HAP-1 (cell line): Measurements from ENCODE around the gene HMOX1.

ENCODE experiments used
- DNase-seq, 2 experiments: peaks; one replicate each; pipeline ENCODE4 v3.0.0-alpha.2; 2016 to 2020; ENCODE audit warnings: low spot score in 2 of 2
- H3K27me3 ChIP-seq: fragments of 250-450 bp; sonication (Bioruptor Pico); 2 replicates; pipeline ENCODE4 v1.5.1; 2020; ENCODE audit warnings: low read depth, mild to moderate bottlenecking, moderate library complexity
- H3K36me3 ChIP-seq: fragments of 250-450 bp; sonication (Bioruptor Pico); replicated peaks from 2 replicates; pipeline ENCODE4 v1.5.1; 2020; ENCODE audit warnings: mild to moderate bottlenecking
- H3K4me1 ChIP-seq: fragments of 250-450 bp; sonication (Bioruptor Pico); 2 replicates; pipeline ENCODE4 v1.5.1; 2020; ENCODE audit warnings: mild to moderate bottlenecking
- H3K4me3 ChIP-seq: fragments of 250-450 bp; sonication (Bioruptor Pico); 2 replicates; pipeline ENCODE4 v1.5.1; 2020; ENCODE audit warnings: mild to moderate bottlenecking, moderate library complexity
- H3K9me3 ChIP-seq: fragments of 250-450 bp; sonication (Bioruptor Pico); 2 replicates; pipeline ENCODE4 v1.5.1; 2020; ENCODE audit warnings: mild to moderate bottlenecking, moderate library complexity
- in situ Hi-C: fragments of 300-500 bp; cut with MboI; formaldehyde crosslinking; loops from 3 replicates; pipeline ENCODE4 v1.14.3; 2020; ENCODE audit warnings: low sequenced_read_pairs, inconsistent platforms, mixed read lengths

HMOX1 gene

GRCh38 chr22:35409783-35410662 is 29.1 kb downstream of the HMOX1 start:
- DNase-seq, result no peak
- Histone ChIP-seq H3K9me3 (no peaks in the 10 kb centered on the region), H3K36me3 (peaks cover 99% of the 10 kb centered on the region), H3K27me3 (no peaks in the 10 kb centered on the region), H3K4me1 (no peaks in the 10 kb centered on the region), H3K4me3 (no peak overlapping the region)
- in situ Hi-C loops, result no loop called here

GRCh38 chr22:35410663-35411034 is 29.8 kb downstream of the HMOX1 start:
- H3K4me3 ChIP-seq, result no peak overlapping the region
- no peaks in the 10 kb centered on the region for H3K27me3 ChIP-seq
- H3K36me3 ChIP-seq, result peaks cover 99% of the 10 kb centered on the region
- in situ Hi-C loops, result no loop called here
- no peaks in the 10 kb centered on the region for H3K4me1 ChIP-seq
- H3K9me3 ChIP-seq, result no peaks in the 10 kb centered on the region
- DNase-seq, result no peak

DNA sequence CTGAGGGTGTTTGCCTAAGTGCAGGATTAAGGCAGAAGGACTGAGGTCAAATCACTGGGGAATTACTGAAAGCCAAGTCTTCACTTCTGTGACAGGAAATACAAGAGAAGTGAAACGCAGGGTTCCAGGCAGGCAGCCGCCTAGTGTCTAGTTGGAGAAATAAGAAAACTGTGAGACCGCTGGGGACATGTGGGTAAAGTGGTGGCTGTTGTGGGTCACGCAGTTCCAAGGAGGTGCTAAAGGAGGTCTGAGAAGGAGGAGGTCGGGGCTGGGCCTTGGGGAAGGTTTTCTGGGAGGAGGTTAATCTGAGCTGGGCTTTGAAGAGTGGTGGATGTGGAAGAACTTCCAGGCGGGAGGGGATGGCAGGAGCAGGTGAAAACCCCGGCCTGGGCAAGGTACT is 30.2 kb downstream of the HMOX1 start:
- Histone ChIP-seq H3K36me3 (peaks cover 100% of the 10 kb centered on the region), H3K27me3 (no peaks in the 10 kb centered on the region), H3K4me1 (no peaks in the 10 kb centered on the region), H3K4me3 (no peak overlapping the region), H3K9me3 (no peaks in the 10 kb centered on the region)
- in situ Hi-C loops, result no loop called here
- no peak for DNase-seq

DNA sequence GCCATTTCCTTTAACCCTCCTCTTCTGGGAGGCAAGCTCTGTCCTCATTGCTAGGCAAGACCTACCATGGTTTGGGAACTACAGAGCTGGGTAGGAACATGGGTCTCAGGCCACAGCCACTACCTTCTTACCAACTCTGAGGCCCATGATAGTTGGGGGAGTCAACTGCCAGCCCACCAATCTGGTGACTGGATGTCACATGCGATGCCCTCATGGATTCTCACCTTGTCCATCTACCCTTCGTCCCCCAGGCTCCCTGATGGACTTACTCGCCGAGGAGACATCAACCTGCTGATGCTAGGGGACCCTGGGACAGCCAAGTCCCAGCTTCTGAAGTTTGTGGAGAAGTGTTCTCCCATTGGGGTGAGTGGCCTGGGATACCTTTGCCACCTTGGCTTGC is 32.7 kb downstream of the HMOX1 start:
- H3K9me3 ChIP-seq, result no peaks in the 10 kb centered on the region
- no peak for DNase-seq
- H3K27me3 ChIP-seq, result no peaks in the 10 kb centered on the region
- H3K4me3 ChIP-seq, result no peak overlapping the region
- no peaks in the 10 kb centered on the region for H3K4me1 ChIP-seq
- in situ Hi-C loops, result no loop called here
- peaks cover 100% of the 10 kb centered on the region for H3K36me3 ChIP-seq

DNA sequence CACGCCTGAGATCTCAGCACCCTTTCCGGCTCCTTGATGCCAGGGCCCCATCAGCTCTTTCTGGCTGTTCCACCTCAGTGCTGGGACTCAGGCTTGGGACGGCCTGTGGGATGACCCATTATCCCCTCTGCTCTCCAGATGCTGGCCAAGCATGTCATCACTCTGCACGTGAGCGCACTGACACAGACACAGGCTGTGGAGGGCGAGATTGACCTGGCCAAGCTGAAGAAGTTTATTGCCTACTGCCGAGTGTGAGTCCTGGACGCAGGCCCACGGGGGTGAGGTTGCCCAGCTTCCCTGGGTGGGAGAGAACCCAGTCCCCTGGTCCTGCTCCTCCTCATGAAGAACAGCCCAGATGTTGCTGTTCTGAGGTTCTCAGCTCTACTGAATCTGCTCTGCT is 36.7 kb downstream of the HMOX1 start:
- Histone ChIP-seq H3K9me3 (no peaks in the 10 kb centered on the region), H3K4me3 (no peak overlapping the region), H3K27me3 (no peaks in the 10 kb centered on the region), H3K36me3 (peaks cover 98% of the 10 kb centered on the region), H3K4me1 (no peaks in the 10 kb centered on the region)
- in situ Hi-C loops, result no loop called here
- no peak for DNase-seq

DNA sequence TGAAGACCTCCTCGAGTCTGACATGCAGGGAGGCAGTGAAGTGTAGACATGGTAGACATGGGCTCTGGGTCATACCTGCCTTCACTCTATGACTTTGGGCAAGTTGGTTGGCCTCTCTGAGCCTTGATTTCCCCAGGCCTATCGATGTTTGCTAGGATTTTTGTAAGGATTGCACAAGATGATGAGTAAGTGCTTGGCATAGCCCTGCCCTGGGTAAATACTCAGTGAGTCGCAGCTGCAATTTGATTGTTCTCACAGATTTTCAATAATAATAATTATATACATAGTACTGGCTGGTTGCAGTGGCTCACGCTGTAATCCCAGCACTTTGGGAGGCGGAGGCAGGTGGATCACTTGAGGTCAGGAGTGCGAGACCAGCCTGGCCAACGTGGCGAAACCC is 37.2 kb downstream of the HMOX1 start:
- Histone ChIP-seq H3K9me3 (no peaks in the 10 kb centered on the region), H3K27me3 (no peaks in the 10 kb centered on the region), H3K36me3 (peaks cover 98% of the 10 kb centered on the region), H3K4me3 (no peak overlapping the region), H3K4me1 (no peaks in the 10 kb centered on the region)
- in situ Hi-C loops, result no loop called here
- no peak for DNase-seq

- no peaks in the 10 kb centered on the region for H3K9me3 ChIP-seq
- no peaks in the 10 kb centered on the region for H3K27me3 ChIP-seq
- in situ Hi-C loops, result no loop called here
- no peak for DNase-seq
- no peaks in the 10 kb centered on the region for H3K4me1 ChIP-seq
- H3K4me3 ChIP-seq, result no peak overlapping the region
- H3K36me3 ChIP-seq, result peaks cover 98% of the 10 kb centered on the region
Observed at GRCh38 chr22:35418731-35419130, 37.8 kb downstream of the HMOX1 start.

DNA sequence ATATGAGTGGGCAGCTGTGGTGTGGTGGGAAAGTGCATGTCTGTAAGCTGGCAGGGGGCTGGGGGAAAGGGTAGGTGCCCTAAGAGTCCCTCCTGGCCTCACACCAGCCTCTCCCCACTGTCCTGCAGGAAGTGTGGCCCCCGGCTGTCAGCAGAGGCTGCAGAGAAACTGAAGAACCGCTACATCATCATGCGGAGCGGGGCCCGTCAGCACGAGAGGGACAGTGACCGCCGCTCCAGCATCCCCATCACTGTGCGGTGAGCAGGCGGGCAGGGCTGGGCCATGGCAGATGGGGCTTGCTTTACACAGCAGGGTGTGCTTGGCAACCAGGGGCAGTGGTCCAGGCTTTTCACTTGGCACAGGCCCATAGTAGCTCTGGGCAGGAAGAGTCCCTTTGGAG is 38.9 kb downstream of the HMOX1 start:
- Histone ChIP-seq H3K4me3 (no peak overlapping the region), H3K27me3 (no peaks in the 10 kb centered on the region), H3K4me1 (no peaks in the 10 kb centered on the region), H3K36me3 (peaks cover 98% of the 10 kb centered on the region), H3K9me3 (no peaks in the 10 kb centered on the region)
- DNase-seq, result no peak
- in situ Hi-C loops, result no loop called here

DNA sequence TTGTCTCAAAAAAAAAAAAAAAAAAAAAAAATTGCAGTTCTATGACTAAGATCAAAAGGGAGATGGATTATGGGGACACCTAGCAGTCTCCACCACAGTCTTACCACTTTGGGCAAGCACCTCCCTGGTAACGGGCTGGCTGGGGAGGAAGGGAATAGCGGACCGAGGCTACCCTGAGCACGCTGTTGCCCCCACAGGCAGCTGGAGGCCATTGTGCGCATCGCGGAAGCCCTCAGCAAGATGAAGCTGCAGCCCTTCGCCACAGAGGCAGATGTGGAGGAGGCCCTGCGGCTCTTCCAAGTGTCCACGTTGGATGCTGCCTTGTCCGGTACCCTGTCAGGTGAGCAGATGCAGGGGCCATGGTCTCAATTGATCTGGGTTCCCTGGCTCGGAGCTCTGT is 40.2 kb downstream of the HMOX1 start:
- 0 out of 2 replicates have a peak, but pooled peaks cover 2% of the 10 kb centered on the region for H3K4me1 ChIP-seq
- H3K36me3 ChIP-seq, result peaks cover 98% of the 10 kb centered on the region
- in situ Hi-C loops, result no loop called here
- H3K27me3 ChIP-seq, result no peaks in the 10 kb centered on the region
- DNase-seq, result no peak
- no peak overlapping the region for H3K4me3 ChIP-seq
- no peaks in the 10 kb centered on the region for H3K9me3 ChIP-seq

DNA sequence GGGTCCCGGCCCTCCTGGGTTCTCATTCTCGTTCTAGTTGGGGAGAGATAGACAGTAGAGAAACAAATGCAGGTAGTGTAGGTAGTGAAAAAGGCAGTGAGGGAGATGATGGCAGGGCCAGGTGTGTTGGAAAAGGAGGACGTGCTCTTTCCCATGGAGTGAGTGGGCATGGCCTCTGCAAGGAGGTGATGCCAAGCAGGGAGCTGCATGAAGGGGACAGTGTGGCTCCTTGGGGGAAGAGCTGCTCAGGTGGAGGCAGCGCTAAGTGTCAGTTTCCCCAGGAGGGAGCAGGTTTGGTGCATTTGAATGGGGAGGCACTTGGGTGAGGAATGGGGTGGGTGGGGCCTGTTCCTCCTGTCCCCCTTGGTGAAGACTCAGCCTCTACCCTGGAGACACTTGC is 41.2 kb downstream of the HMOX1 start:
- peaks cover 5% of the 10 kb centered on the region for H3K4me1 ChIP-seq
- in situ Hi-C loops, result no loop called here
- peaks cover 95% of the 10 kb centered on the region for H3K36me3 ChIP-seq

GRCh38 chr22:35422936-35423335 is 42.0 kb downstream of the HMOX1 start:
- no peak for DNase-seq
- in situ Hi-C loops, result no loop called here
- peaks cover 5% of the 10 kb centered on the region for H3K4me1 ChIP-seq
- peaks cover 95% of the 10 kb centered on the region for H3K36me3 ChIP-seq
- H3K9me3 ChIP-seq, result no peaks in the 10 kb centered on the region
- H3K4me3 ChIP-seq, result no peak overlapping the region
- H3K27me3 ChIP-seq, result no peaks in the 10 kb centered on the region

More for the DNA sequence above, 41.2 kb downstream of the HMOX1 start:
- H3K9me3 ChIP-seq, result no peaks in the 10 kb centered on the region
- H3K27me3 ChIP-seq, result no peaks in the 10 kb centered on the region
- DNase-seq, result no peak
- H3K4me3 ChIP-seq, result no peak overlapping the region

- no peak overlapping the region for H3K4me3 ChIP-seq
- no peak for DNase-seq
- no peaks in the 10 kb centered on the region for H3K27me3 ChIP-seq
- in situ Hi-C loops, result no loop called here
- peaks cover 93% of the 10 kb centered on the region for H3K36me3 ChIP-seq
- H3K9me3 ChIP-seq, result no peaks in the 10 kb centered on the region
- peaks cover 5% of the 10 kb centered on the region for H3K4me1 ChIP-seq
Observed at GRCh38 chr22:35424081-35424480, 43.2 kb downstream of the HMOX1 start.

DNA sequence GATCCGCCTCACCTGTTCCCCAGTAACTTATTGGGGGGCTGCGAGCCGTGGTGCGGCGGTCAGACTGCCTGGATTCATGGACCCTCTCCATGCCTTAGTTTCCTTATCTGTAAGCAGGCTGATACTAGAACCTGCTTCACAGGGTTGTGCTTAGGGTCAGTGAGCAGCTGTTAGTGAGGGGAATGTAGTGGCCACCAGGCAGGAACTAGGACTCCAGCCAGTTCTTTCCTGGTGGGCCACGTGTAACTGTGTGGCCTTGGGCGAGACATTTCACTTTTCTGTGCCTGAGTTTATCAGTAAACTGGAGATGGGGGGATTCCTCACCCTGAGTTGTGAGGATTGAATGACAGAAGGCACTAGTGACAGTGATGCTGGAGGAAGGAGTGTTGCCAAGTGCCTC is 43.9 kb downstream of the HMOX1 start:
- in situ Hi-C loops, result no loop called here
- no peak overlapping the region for H3K4me3 ChIP-seq
- DNase-seq, result no peak
- H3K4me1 ChIP-seq, result peaks cover 5% of the 10 kb centered on the region
- H3K9me3 ChIP-seq, result no peaks in the 10 kb centered on the region
- no peaks in the 10 kb centered on the region for H3K27me3 ChIP-seq
- peaks cover 87% of the 10 kb centered on the region for H3K36me3 ChIP-seq

DNA sequence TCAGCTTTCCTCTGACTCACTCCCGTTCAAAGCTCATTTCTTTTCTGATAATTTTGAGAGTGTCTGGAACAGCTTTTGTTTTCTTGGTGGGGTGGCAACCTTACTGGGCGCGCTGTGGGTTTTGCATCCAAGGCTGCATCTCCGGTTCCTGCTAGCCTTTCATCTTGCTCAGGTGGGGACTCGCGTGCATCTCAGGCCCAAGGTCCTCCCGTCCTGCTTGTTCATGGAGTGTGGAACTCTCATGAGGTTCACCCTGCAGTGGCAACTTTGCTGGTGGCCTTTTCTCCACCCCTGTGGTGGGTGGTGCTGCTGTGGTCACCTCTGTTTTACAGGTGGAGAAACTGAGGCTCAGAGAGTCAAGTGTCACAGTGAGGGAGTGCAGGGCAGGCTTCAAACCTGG is 44.6 kb downstream of the HMOX1 start:
- Histone ChIP-seq H3K9me3 (no peaks in the 10 kb centered on the region), H3K4me3 (no peak overlapping the region), H3K27me3 (no peaks in the 10 kb centered on the region), H3K4me1 (peaks cover 5% of the 10 kb centered on the region), H3K36me3 (peaks cover 79% of the 10 kb centered on the region)
- no peak for DNase-seq
- in situ Hi-C loops, result no loop called here
